GM19463 (cell line): ENCODE results near the gene AHSG.
"Not testable (repeated sequence)": the region's sequence is repeated elsewhere in the genome, so short reads cannot be mapped to it uniquely, and the experiment has no call there.

Experiments used
- ATAC-seq: cut with Tn5 transposase; IDR thresholded peaks from one replicate; pipeline ENCODE4 v1.9.1; 2021; ENCODE audit warnings: mild to moderate bottlenecking, moderate library complexity; ENCODE audit not compliant: unreplicated experiment

The AHSG gene

GRCh38 chr3:186614597-186615483 is 2.0 kb downstream of the AHSG start:
- no peak for ATAC-seq

GRCh38 chr3:186616299-186616617 is 3.4 kb downstream of the AHSG start:
- no peak for ATAC-seq

- ATAC-seq, result peak; percentile 98
Measured at GRCh38 chr3:186617036-186617946, 4.4 kb downstream of the AHSG start.

- no peak for ATAC-seq
Measured at GRCh38 chr3:186618318-186618938, 5.6 kb downstream of the AHSG start.

- no peak for ATAC-seq
Measured at GRCh38 chr3:186619787-186620212, 6.9 kb downstream of the AHSG start.

GRCh38 chr3:186620213-186621092 is 7.6 kb downstream of the AHSG start:
- no peak for ATAC-seq

- no peak for ATAC-seq
Measured at GRCh38 chr3:186621894-186622650, 9.2 kb downstream of the AHSG start.

GRCh38 chr3:186622651-186623310 is 9.9 kb downstream of the AHSG start:
- ATAC-seq, result no peak

GRCh38 chr3:186624598-186624997 is 11.7 kb downstream of the AHSG start:
- ATAC-seq, result no peak

GRCh38 chr3:186625600-186626042 is 12.8 kb downstream of the AHSG start:
- ATAC-seq, result no peak

- no peak for ATAC-seq
Measured at GRCh38 chr3:186626254-186626847, 13.5 kb downstream of the AHSG start.

- no peak for ATAC-seq
Measured at GRCh38 chr3:186627852-186628414, 15.1 kb downstream of the AHSG start.

GRCh38 chr3:186628756-186629155 is 15.9 kb downstream of the AHSG start:
- no peak for ATAC-seq

GRCh38 chr3:186630950-186631641 is 18.2 kb downstream of the AHSG start:
- ATAC-seq, result no peak

GRCh38 chr3:186633481-186633880 is 20.6 kb downstream of the AHSG start:
- ATAC-seq, result no peak

- not testable (repeated sequence) for ATAC-seq
Measured at GRCh38 chr3:186634207-186634606, 21.3 kb downstream of the AHSG start.

GRCh38 chr3:186635532-186635931 is 22.7 kb downstream of the AHSG start:
- no peak for ATAC-seq

GRCh38 chr3:186636536-186636935 is 23.7 kb downstream of the AHSG start:
- no peak for ATAC-seq
